Measurements from ENCODE around the gene GGT1. TPM values are rescaled to one million over a fixed set of nuclear protein-coding genes. Genes with fewer than 3 reads are reported as not detected.
"Not testable (repeated sequence)": the region's sequence is repeated elsewhere in the genome, so short reads cannot be mapped to it uniquely, and the experiment has no call there.

Gene GGT1
- total RNA-seq = 10 to 100 TPM; 40.5 to 42.0 TPM

- CTCF ChIA-PET, POLR2A ChIA-PET: not testable (repeated sequence)
These were observed at the start of gene GGT1 for GRCh38 chr22:24602847-24603769. Gene GGT1, plus strand, starts transcription at chr22:24603193. Its CDS starts 7,889 bp downstream, at chr22:24611082.

DNA sequence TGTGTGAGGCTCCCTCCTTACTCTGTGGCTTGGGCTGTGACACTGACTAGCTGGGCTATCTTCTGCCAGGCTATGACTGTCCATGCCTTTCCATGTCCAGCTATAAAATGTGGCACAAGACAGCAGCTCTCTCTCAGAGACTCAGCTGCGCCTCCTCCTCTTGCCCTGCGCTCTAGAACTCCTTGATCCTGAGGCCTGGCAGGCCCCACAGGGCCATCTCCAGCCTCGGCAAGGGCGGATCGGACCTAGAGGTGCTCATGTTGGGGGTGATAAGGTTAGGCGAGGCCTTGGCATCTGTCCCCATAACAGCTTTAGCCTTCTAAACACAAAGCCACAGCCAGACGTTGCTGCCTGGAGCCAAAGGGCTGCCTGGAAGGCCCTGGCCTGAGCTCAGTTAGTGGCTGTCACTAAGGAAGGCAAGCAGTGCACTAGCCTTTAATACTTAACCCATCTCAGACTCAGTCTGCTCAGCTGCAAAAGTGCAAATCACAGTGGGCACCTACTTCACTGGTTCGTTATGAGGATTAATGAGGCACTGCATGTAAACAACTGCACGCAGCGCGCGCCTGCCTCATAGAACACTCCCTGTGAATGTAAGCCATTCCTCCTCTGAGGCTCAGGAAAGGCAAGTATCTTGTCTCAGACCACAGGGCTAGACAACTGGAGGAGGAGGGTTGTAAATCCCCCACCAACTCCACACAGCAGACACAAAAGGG, 49.2 kb upstream of the GGT1 start:
- CTCF ChIA-PET = interaction anchor here (1.4 kb wide), 1 partner anchor 29 kb away, joined by 3 read pairs; no protein-coding TSS in a partner anchor
- POLR2A ChIA-PET = interaction anchor here (1.1 to 1.7 kb wide), 2 partner anchors 13 to 126 kb away, joined by 5 read pairs; partner anchors contain the start of gene ADORA2A

- ChIA-PET CTCF (interaction anchor here (1.4 kb wide), 1 partner anchor 30 kb away, joined by 3 read pairs; no protein-coding TSS in a partner anchor), POLR2A (interaction anchor here (0.6 to 1.7 kb wide), 6 partner anchors 13 to 543 kb away, joined by 3 to 5 read pairs (median 5); partner anchors contain the start of gene ADORA2A)
These were observed 48.5 kb upstream of the GGT1 start, which contains the start of gene GUCD1 for GRCh38 chr22:24554313-24555164. Gene GUCD1, minus strand, starts transcription at chr22:24555138. Its CDS starts 147 bp downstream, at chr22:24554991.

DNA sequence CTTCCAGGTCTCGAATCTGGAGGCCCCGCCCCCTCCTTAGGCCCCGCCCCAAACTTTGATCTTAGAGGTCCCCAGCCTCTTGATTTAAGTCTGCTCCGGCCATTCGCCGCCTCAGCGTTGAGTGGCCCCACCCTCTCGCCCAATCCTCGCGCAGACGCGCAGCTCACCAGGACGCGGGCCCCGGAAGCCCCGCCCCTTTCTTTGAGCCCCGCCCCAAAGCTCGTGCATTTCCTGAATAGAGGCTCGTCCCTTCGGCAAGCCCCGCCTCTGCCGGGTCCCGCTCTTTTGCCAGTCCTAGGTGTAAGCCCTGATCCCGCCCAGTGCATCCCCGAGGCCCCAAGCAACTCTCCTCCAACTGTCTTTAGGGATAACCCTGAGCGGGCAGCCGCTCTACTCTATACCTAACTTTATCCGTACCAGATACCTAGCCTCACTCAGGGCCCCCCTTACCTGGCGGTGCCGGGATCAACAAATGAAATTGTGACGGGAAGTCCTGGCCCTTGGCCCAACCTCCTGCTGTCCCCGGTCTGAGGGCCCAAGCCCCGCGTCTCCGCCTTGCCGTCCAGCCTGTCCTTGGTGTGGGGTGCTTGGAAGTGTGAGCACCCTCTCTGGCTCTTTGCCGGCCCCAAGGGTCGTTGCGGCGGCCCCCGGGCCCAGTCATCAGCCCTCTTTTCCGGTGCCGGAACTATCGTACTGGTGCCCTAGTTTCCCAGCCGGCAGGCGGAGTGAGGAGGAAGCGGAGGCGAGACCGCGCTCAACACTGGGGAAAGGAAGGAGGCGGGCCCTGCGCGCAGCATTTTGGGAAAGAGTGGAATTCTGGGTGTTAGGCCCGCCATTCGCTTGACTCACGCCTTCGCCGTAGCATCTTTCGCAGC, 47.6 kb upstream of the GGT1 start, which contains the start of gene SNRPD3:
SNRPD3 (plus strand) TSS at position 835 of the 875 bp plus-strand sequence. CDS start 1,676 bp downstream, outside the sequence.
- ChIA-PET POLR2A (interaction anchor here (0.6 to 1.7 kb wide), 7 partner anchors 12 to 544 kb away, joined by 3 to 5 read pairs (median 5); partner anchors contain the start of gene ADORA2A), CTCF (interaction anchor here (0.7 kb wide), 1 partner anchor 121 kb away, joined by 3 read pairs; no protein-coding TSS in a partner anchor)

DNA sequence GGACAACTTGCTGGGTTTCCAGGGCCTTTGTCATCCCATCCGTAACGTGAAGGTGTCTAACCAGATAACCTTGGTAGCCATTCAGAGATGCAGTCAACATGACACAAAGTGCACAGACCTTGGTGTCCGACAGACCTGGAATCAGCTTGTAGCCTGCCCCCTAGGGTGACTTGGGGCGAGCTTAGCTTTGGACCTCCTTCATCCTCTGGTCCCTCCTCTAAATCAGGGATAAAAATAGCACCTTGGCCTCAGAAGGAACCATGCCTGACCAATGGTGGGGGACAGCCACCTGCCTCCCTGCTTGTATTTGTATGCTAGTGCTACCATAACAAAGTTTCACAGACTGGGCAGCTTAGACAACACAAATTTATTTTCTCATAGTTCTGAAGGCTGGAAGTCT, 43.5 kb upstream of the GGT1 start:
- ChIA-PET CTCF (no interaction called here), POLR2A (no interaction called here)

- CTCF ChIA-PET = no interaction called here
- POLR2A ChIA-PET = no interaction called here
These were observed 39.7 kb upstream of the GGT1 start for GRCh38 chr22:24563246-24563645.

DNA sequence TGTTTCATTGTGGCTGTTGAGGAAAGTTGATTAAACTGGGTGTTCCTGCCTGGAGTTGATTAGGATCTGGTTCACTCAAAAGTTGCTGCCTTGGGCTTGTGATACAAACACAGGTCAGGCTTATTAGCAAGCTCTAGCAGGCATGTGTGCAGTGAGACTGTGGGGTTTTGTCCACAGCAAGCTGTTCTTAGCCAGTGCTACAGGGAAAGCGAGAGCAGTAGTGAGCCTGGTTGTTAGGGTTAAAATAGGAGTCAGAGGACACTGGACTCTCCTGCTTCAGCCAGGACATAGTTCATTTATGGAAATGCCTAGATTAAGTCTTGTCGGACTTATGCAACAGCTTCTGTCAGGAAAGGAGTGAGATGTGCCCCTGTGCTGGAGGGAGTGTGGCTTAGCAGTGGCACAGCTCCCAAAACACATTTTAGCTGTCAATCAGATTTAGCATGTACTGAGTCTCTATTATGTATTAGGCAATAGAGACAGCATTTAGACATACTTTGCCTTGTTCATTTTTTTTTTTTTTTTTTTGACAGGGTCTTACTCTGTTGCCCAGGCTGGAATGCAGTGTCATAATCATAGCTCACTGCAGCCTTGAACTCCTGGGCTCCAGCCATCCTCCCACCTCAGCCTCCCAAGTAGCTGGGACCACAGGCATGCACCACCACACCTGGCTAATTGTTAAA, 38.5 kb upstream of the GGT1 start:
- POLR2A ChIA-PET = no interaction called here
- CTCF ChIA-PET = interaction anchor here (0.7 kb wide), 1 partner anchor 33 kb away, joined by 3 read pairs; no protein-coding TSS in a partner anchor

GRCh38 chr22:24565077-24565476, 37.9 kb upstream of the GGT1 start:
- CTCF ChIA-PET = interaction anchor here (0.7 kb wide), 1 partner anchor 33 kb away, joined by 3 read pairs; no protein-coding TSS in a partner anchor
- POLR2A ChIA-PET = no interaction called here

GRCh38 chr22:24566899-24567511, 36.0 kb upstream of the GGT1 start:
- ChIA-PET CTCF (no interaction called here), POLR2A (interaction anchor here (0.5 kb wide), 1 partner anchor 12 kb away, joined by 5 read pairs; the partner anchor contains the start of gene GUCD1)

- ChIA-PET POLR2A (interaction anchor here (0.5 kb wide), 1 partner anchor 12 kb away, joined by 5 read pairs; the partner anchor contains the start of gene GUCD1), CTCF (no interaction called here)
These were observed 35.3 kb upstream of the GGT1 start for GRCh38 chr22:24567668-24568067.

GRCh38 chr22:24571266-24571665, 31.7 kb upstream of the GGT1 start:
- ChIA-PET POLR2A (no interaction called here), CTCF (interaction anchor here (0.6 kb wide), 1 partner anchor 69 kb away, joined by 3 read pairs; no protein-coding TSS in a partner anchor)

DNA sequence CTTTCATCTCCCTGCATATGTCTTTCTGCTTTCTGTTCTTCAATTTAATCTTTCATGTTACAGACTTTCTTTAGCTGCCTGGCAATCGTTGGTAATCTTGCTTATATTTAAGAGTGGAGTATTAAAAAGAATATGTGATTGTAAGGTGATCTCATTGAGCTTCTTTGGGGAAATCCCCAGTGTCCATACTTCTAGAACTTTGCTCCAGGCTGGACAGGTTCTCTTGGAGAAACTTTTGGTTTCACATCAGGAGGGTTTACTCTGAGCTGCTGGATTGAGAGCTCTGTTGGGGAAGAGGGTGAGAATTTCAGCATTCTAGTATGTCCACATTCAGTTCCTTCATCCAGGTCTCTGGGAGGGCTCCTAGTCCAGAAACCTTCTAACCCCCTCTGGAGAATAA, 26.2 kb upstream of the GGT1 start:
- CTCF ChIA-PET = no interaction called here
- POLR2A ChIA-PET = no interaction called here

DNA sequence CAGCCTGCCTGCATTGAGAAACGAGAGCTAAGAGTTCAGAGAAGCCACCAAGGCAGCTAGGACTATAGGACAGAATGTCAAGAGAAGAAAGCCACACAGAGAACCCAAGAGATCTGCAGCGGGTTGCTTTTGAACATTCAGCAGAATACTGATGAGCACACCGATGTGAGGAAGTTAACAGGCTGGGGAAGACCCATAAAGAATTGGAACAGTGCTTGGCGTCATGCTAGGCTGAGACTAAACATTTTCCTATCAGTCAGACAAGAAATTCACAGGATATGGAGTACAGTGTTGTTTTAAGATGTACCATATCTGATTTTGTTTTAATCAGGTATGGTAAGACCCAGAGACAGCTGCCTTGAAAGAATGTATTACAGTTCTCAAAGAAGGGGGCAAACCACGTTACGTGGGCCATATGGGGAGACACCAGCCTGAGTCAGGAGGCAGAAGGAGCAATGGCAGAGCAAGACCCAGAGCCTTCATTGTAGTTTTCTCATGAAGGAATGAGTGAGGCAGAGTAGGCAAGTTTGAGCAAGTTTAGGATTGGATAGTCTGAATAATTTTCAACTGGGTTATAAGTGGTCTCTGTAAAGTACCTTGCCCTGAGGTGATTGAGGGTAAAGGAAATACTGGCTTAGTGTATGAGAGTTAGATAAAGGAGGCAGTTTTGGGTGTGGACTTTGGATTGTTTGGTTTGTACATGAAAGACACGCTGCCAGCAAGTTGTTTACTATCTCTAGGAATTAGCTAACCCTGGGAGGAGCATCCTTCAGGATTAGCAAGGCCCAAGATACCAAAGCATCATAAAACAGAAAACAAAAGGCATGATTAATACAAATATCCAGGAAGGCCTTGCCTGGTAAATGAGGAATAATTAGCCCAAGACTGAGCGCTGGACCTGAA, 24.4 kb upstream of the GGT1 start:
- ChIA-PET POLR2A (no interaction called here), CTCF (no interaction called here)

DNA sequence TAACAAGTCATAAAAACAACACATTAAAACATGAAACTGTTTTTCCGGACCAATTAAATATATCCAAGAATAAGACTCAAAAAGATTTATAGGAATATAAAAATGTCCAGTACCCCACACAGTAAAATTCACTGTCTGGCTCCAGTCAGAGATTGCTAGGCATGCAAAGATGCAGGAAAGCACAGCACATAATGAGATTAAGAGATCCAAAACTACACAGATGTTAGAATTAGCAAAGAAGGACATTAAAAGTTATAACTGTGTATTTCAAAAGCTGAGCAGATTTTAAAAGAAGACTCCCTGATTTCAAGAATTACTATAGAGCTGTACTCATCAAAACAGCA, 23.8 kb upstream of the GGT1 start:
- ChIA-PET CTCF (no interaction called here), POLR2A (interaction anchor here (0.5 kb wide), 1 partner anchor 691 kb away, joined by 6 read pairs; no protein-coding TSS in a partner anchor)

- ChIA-PET POLR2A (no interaction called here), CTCF (no interaction called here)
These were observed 22.7 kb upstream of the GGT1 start for GRCh38 chr22:24580276-24580675.

Data from activated CD8-positive, alpha-beta memory T cell treated with anti-CD3 and anti-CD28 coated beads for 36 hours (primary cell).